Stimulated activated CD4-positive, alpha-beta T cell treated with anti-CD3 and anti-CD28 coated beads, Interleukin-2, amount 100 ng/mL, for 48 hours (primary cell): ENCODE results near the gene GRID1.
"Not testable (repeated sequence)": the region's sequence is repeated elsewhere in the genome, so short reads cannot be mapped to it uniquely, and the experiment has no call there.

Source experiments
- DNase-seq, 2 donors: peaks; one replicate each; pipeline ENCODE4 v3.0.0-alpha.2; 2020

Gene GRID1

GRCh38 chr10:86092311-86092710, 274.3 kb downstream of the GRID1 start:
- DNase-seq = not testable (repeated sequence)

- DNase-seq = no peak
Measured at GRCh38 chr10:86091216-86091615, 275.4 kb downstream of the GRID1 start.

- DNase-seq = no peak
Measured at GRCh38 chr10:86090807-86091206, 275.8 kb downstream of the GRID1 start.

GRCh38 chr10:86087716-86088115, 278.9 kb downstream of the GRID1 start:
- DNase-seq = no peak

GRCh38 chr10:86086418-86086817, 280.2 kb downstream of the GRID1 start:
- DNase-seq = no peak

GRCh38 chr10:86085686-86086085, 280.9 kb downstream of the GRID1 start:
- DNase-seq = no peak

- DNase-seq = no peak
Measured at GRCh38 chr10:86085136-86085535, 281.5 kb downstream of the GRID1 start.

- no peak for DNase-seq
Measured at GRCh38 chr10:86084585-86084984, 282.0 kb downstream of the GRID1 start.

- no peak for DNase-seq
Measured at GRCh38 chr10:86083664-86084175, 282.9 kb downstream of the GRID1 start.

- no peak for DNase-seq
Measured at GRCh38 chr10:86083206-86083605, 283.4 kb downstream of the GRID1 start.

- no peak for DNase-seq
Measured at GRCh38 chr10:86082556-86082955, 284.0 kb downstream of the GRID1 start.

GRCh38 chr10:86079088-86079487, 287.5 kb downstream of the GRID1 start:
- no peak for DNase-seq

GRCh38 chr10:86078639-86079035, 288.0 kb downstream of the GRID1 start:
- no peak for DNase-seq

- DNase-seq = no peak
Measured at GRCh38 chr10:86077871-86078638, 288.5 kb downstream of the GRID1 start.

- no peak for DNase-seq
Measured at GRCh38 chr10:86077271-86077670, 289.3 kb downstream of the GRID1 start.

- not testable (repeated sequence) for DNase-seq
Measured at GRCh38 chr10:86076497-86076896, 290.1 kb downstream of the GRID1 start.

GRCh38 chr10:86075512-86075911, 291.1 kb downstream of the GRID1 start:
- DNase-seq = no peak

GRCh38 chr10:86074294-86074693, 292.3 kb downstream of the GRID1 start:
- DNase-seq = no peak

- no peak for DNase-seq
Measured at GRCh38 chr10:86073199-86073977, 293.2 kb downstream of the GRID1 start.

- no peak for DNase-seq
Measured at GRCh38 chr10:86072413-86072812, 294.2 kb downstream of the GRID1 start.

- DNase-seq = no peak
Measured at GRCh38 chr10:86071758-86072157, 294.8 kb downstream of the GRID1 start.

- no peak for DNase-seq
Measured at GRCh38 chr10:86071145-86071544, 295.4 kb downstream of the GRID1 start.

GRCh38 chr10:86070278-86070677, 296.3 kb downstream of the GRID1 start:
- no peak for DNase-seq
